ENCODE data around the gene AP3S2.

Gene AP3S2

GRCh38 chr15:89900849-89901248 lies 7.1 kb upstream of the AP3S2 start:
- Histone ChIP-seq H3F3A (ENCODE audit: insufficient read depth) (no peaks in the 10 kb centered on the region), H3K4me2 (ENCODE audit: low read depth, low read length, poor library complexity, severe bottlenecking) (no peak overlapping the region), H4K20me1 (ENCODE audit: low read depth, low read length) (no peaks in the 10 kb centered on the region), H3K9me3 (ENCODE audit: insufficient read depth, low read length) (no peaks in the 10 kb centered on the region), H3K4me3 (ENCODE audit: insufficient read depth, low read length, poor library complexity, severe bottlenecking) (no peak overlapping the region), H3K9ac (ENCODE audit: low read length) (no peak overlapping the region), H2AFZ (ENCODE audit: low read depth, low read length, severe bottlenecking) (no peak overlapping the region), H3K9me2 (replicated peaks; ENCODE audit: insufficient read depth, low read length) (no peaks in the 10 kb centered on the region), H3K36me3 (ENCODE audit: low read length) (no peaks in the 10 kb centered on the region), H3K79me2 (ENCODE audit: insufficient read depth, low read length) (no peaks in the 10 kb centered on the region), H3K27ac (ENCODE audit: low read depth, low read length) (no peak overlapping the region), H3K27me3 (ENCODE audit: low read length) (no peaks in the 10 kb centered on the region)
- TF ChIP-seq EZH2phosphoT487 (conservative IDR thresholded peaks at IDR 0.05; ENCODE audit: low read length) = no peak
- TF ChIP-seq CTCF (IDR thresholded peaks at IDR 0.05; ENCODE audit: insufficient read depth, low read length, poor library complexity, severe bottlenecking) = no peak

GRCh38 chr15:89899951-89900567 lies 6.3 kb upstream of the AP3S2 start:
- TF ChIP-seq CTCF (IDR thresholded peaks at IDR 0.05; ENCODE audit: insufficient read depth, low read length, poor library complexity, severe bottlenecking) (no peak), EZH2phosphoT487 (conservative IDR thresholded peaks at IDR 0.05; ENCODE audit: low read length) (no peak)
- no peaks in the 10 kb centered on the region for H3K9me2 ChIP-seq (replicated peaks; ENCODE audit: insufficient read depth, low read length)

GRCh38 chr15:89899295-89899945 lies 5.6 kb upstream of the AP3S2 start:
- H3F3A ChIP-seq (ENCODE audit: insufficient read depth) = no peaks in the 10 kb centered on the region
- no peaks in the 10 kb centered on the region for H3K27me3 ChIP-seq (ENCODE audit: low read length)
- H2AFZ ChIP-seq (ENCODE audit: low read depth, low read length, severe bottlenecking) = no peak overlapping the region
- no peaks in the 10 kb centered on the region for H3K9me2 ChIP-seq (replicated peaks; ENCODE audit: insufficient read depth, low read length)
- TF ChIP-seq EZH2phosphoT487 (conservative IDR thresholded peaks at IDR 0.05; ENCODE audit: low read length) (no peak), CTCF (IDR thresholded peaks at IDR 0.05; ENCODE audit: insufficient read depth, low read length, poor library complexity, severe bottlenecking) (no peak)
- H3K79me2 ChIP-seq (ENCODE audit: insufficient read depth, low read length) = no peaks in the 10 kb centered on the region
- no peaks in the 10 kb centered on the region for H3K9me3 ChIP-seq (ENCODE audit: insufficient read depth, low read length)
- no peaks in the 10 kb centered on the region for H4K20me1 ChIP-seq (ENCODE audit: low read depth, low read length)
- no peak overlapping the region for H3K4me2 ChIP-seq (ENCODE audit: low read depth, low read length, poor library complexity, severe bottlenecking)
- H3K27ac ChIP-seq (ENCODE audit: low read depth, low read length) = no peak overlapping the region
- no peak overlapping the region for H3K9ac ChIP-seq (ENCODE audit: low read length)
- no peak overlapping the region for H3K4me3 ChIP-seq (ENCODE audit: insufficient read depth, low read length, poor library complexity, severe bottlenecking)
- H3K36me3 ChIP-seq (ENCODE audit: low read length) = no peaks in the 10 kb centered on the region

More at GRCh38 chr15:89899951-89900567, 6.3 kb upstream of the AP3S2 start:
- H3K9ac ChIP-seq (ENCODE audit: low read length) = no peak overlapping the region
- no peaks in the 10 kb centered on the region for H3K36me3 ChIP-seq (ENCODE audit: low read length)
- H3K79me2 ChIP-seq (ENCODE audit: insufficient read depth, low read length) = no peaks in the 10 kb centered on the region
- no peak overlapping the region for H3K4me2 ChIP-seq (ENCODE audit: low read depth, low read length, poor library complexity, severe bottlenecking)
- no peak overlapping the region for H3K27ac ChIP-seq (ENCODE audit: low read depth, low read length)
- no peak overlapping the region for H3K4me3 ChIP-seq (ENCODE audit: insufficient read depth, low read length, poor library complexity, severe bottlenecking)
- H3K9me3 ChIP-seq (ENCODE audit: insufficient read depth, low read length) = no peaks in the 10 kb centered on the region
- no peaks in the 10 kb centered on the region for H3F3A ChIP-seq (ENCODE audit: insufficient read depth)
- H3K27me3 ChIP-seq (ENCODE audit: low read length) = no peaks in the 10 kb centered on the region
- no peak overlapping the region for H2AFZ ChIP-seq (ENCODE audit: low read depth, low read length, severe bottlenecking)
- no peaks in the 10 kb centered on the region for H4K20me1 ChIP-seq (ENCODE audit: low read depth, low read length)
